H9 (cell line): Measurements from ENCODE around the gene TRIM59. TPM values are rescaled to one million over a fixed set of nuclear protein-coding genes. Genes with fewer than 3 reads are reported as not detected.

Experiments
- DNase-seq: peaks from one replicate; pipeline ENCODE4 v3.0.0-alpha.2; 2017
- H2AFZ ChIP-seq: one replicate; pipeline ENCODE4 v1.6.1; 2013; ENCODE audit warnings: mild to moderate bottlenecking, low read length, control low read depth, moderate library complexity
- H2AK5ac ChIP-seq: 2 replicates; pipeline ENCODE4 v1.6.1; 2013; ENCODE audit warnings: low read length, control low read depth, mixed read lengths; ENCODE audit not compliant: insufficient read length
- H2BK120ac ChIP-seq: one replicate; pipeline ENCODE4 v1.6.1; 2013; ENCODE audit warnings: low read depth, mild to moderate bottlenecking, low read length, control low read depth, inconsistent platforms; ENCODE audit not compliant: poor library complexity, severe bottlenecking
- H2BK12ac ChIP-seq: 2 replicates; pipeline ENCODE4 v1.6.1; 2013; ENCODE audit warnings: low read length, control low read depth, mixed read lengths, low read depth; ENCODE audit not compliant: insufficient read length
- H2BK15ac ChIP-seq: 2 replicates; pipeline ENCODE4 v1.6.1; 2013; ENCODE audit warnings: low read depth, low read length, control low read depth
- H2BK20ac ChIP-seq: one replicate; pipeline ENCODE4 v1.6.1; 2013; ENCODE audit warnings: low read depth, mild to moderate bottlenecking, low read length, control low read depth, inconsistent platforms; ENCODE audit not compliant: poor library complexity, severe bottlenecking
- H2BK5ac ChIP-seq: 2 replicates; pipeline ENCODE4 v1.6.1; 2013; ENCODE audit warnings: low read length, control low read depth, mixed read lengths; ENCODE audit not compliant: insufficient read length
- H3K14ac ChIP-seq: 2 replicates; pipeline ENCODE4 v1.6.1; 2013; ENCODE audit warnings: low read length, control low read depth; ENCODE audit not compliant: insufficient read depth
- H3K18ac ChIP-seq: 2 replicates; pipeline ENCODE4 v1.6.1; 2013; ENCODE audit warnings: low read depth, mild to moderate bottlenecking, mixed read lengths, low read length, control low read depth; ENCODE audit not compliant: insufficient read length
- H3K23ac ChIP-seq: 2 replicates; pipeline ENCODE4 v1.6.1; 2013; ENCODE audit warnings: low read length, control low read depth, mixed read lengths, low read depth; ENCODE audit not compliant: insufficient read length
- H3K23me2 ChIP-seq: 2 replicates; pipeline ENCODE4 v1.6.1; 2013; ENCODE audit warnings: low read depth, mild to moderate bottlenecking, mixed read lengths, low read length, control low read depth; ENCODE audit not compliant: insufficient read length, poor library complexity, severe bottlenecking
- H3K27ac ChIP-seq: 2 replicates; pipeline ENCODE4 v1.5.1; 2013; ENCODE audit warnings: low read length, control low read depth, mixed read lengths, low read depth; ENCODE audit not compliant: insufficient read length
- H3K27me3 ChIP-seq: 2 replicates; pipeline ENCODE4 v1.6.1; 2013; ENCODE audit warnings: low read length, control low read depth, inconsistent platforms; ENCODE audit not compliant: insufficient read depth
- H3K4ac ChIP-seq: 2 replicates; pipeline ENCODE4 v1.6.1; 2013; ENCODE audit warnings: low read depth, mild to moderate bottlenecking, control low read depth, inconsistent platforms, low read length, moderate library complexity
- H3K4me1 ChIP-seq: 2 replicates; pipeline ENCODE4 v1.6.1; 2013; ENCODE audit warnings: low read length, control low read depth, inconsistent platforms; ENCODE audit not compliant: insufficient read depth
- H3K4me2 ChIP-seq: 2 replicates; pipeline ENCODE4 v1.6.1; 2013; ENCODE audit warnings: low read length, control low read depth, mixed read lengths; ENCODE audit not compliant: insufficient read length, insufficient read depth
- H3K56ac ChIP-seq: 2 replicates; pipeline ENCODE4 v1.6.1; 2013; ENCODE audit warnings: low read depth, mild to moderate bottlenecking, mixed read lengths, low read length, control low read depth; ENCODE audit not compliant: insufficient read length
- H3K79me1 ChIP-seq: 2 replicates; pipeline ENCODE4 v1.6.1; 2013; ENCODE audit warnings: low read depth, mild to moderate bottlenecking, moderate library complexity, low read length, control low read depth, inconsistent platforms; ENCODE audit not compliant: insufficient read depth, poor library complexity, severe bottlenecking
- H3K79me2 ChIP-seq: 2 replicates; pipeline ENCODE4 v1.6.1; 2013; ENCODE audit warnings: low read length, control low read depth, inconsistent platforms; ENCODE audit not compliant: insufficient read depth
- H3K9ac ChIP-seq: 2 replicates; pipeline ENCODE4 v1.6.1; 2013; ENCODE audit warnings: low read length, control low read depth, mixed read lengths; ENCODE audit not compliant: insufficient read length; ENCODE audit errors: extremely low read depth
- H3K9me3 ChIP-seq: one replicate; pipeline ENCODE4 v1.6.1; 2013; ENCODE audit warnings: low read depth, low read length, inconsistent platforms; ENCODE audit not compliant: control insufficient read depth
- H3T11ph ChIP-seq: one replicate; pipeline ENCODE4 v1.6.1; 2013; ENCODE audit warnings: mild to moderate bottlenecking, low read length, control low read depth, inconsistent platforms
- H4K20me1 ChIP-seq: one replicate; pipeline ENCODE4 v1.6.1; 2013; ENCODE audit not compliant: control insufficient read depth, insufficient read length, insufficient read depth
- H4K5ac ChIP-seq: 2 replicates; pipeline ENCODE4 v1.6.1; 2013; ENCODE audit warnings: low read depth, mild to moderate bottlenecking, mixed read lengths, low read length, control low read depth; ENCODE audit not compliant: insufficient read length
- H4K8ac ChIP-seq: replicated peaks from 2 replicates; pipeline ENCODE4 v1.6.1; 2013; ENCODE audit warnings: low read length, control low read depth, mixed read lengths, low read depth; ENCODE audit not compliant: insufficient read length
- H4K91ac ChIP-seq: 2 replicates; pipeline ENCODE4 v1.6.1; 2013; ENCODE audit warnings: low read depth, mild to moderate bottlenecking, moderate library complexity, mixed read lengths, low read length, control low read depth; ENCODE audit not compliant: insufficient read length
- H3K27ac Mint-ChIP-seq, 3 experiments: 2 replicates in 2 of 3; 3 replicates in 1 of 3; pipeline ENCODE4 v1.8.0; 2020 to 2021; ENCODE audit warnings: mixed read lengths in 3 of 3, mild to moderate bottlenecking in 1 of 3, moderate library complexity in 1 of 3
- H3K27me3 Mint-ChIP-seq: 2 replicates; pipeline ENCODE4 v1.8.0; 2021; ENCODE audit warnings: low read depth, mild to moderate bottlenecking, moderate library complexity, mixed read lengths
- H3K36me3 Mint-ChIP-seq, 3 experiments: 2 replicates in 2 of 3; 3 replicates in 1 of 3; pipeline ENCODE4 v1.8.0; 2020 to 2021; ENCODE audit warnings: low read depth in 3 of 3, mixed read lengths in 3 of 3; ENCODE audit not compliant: insufficient read depth in 1 of 3
- H3K4me1 Mint-ChIP-seq, 2 experiments: 2 replicates each; pipeline ENCODE4 v1.8.0; 2020; ENCODE audit warnings: mixed read lengths in 2 of 2
- H3K4me3 Mint-ChIP-seq, 2 experiments: 2 replicates in 1 of 2; 3 replicates in 1 of 2; pipeline ENCODE4 v1.8.0; 2020 to 2021; ENCODE audit warnings: mild to moderate bottlenecking in 2 of 2, mixed read lengths in 2 of 2, moderate library complexity in 1 of 2
- H3K9me3 Mint-ChIP-seq, 2 experiments: 2 replicates in 1 of 2; 3 replicates in 1 of 2; pipeline ENCODE4 v1.8.0; 2020; ENCODE audit warnings: mild to moderate bottlenecking in 2 of 2, mixed read lengths in 2 of 2, moderate library complexity in 1 of 2
- WGBS: extraction: QIAGEN DNeasy Blood & Tissue Kit; methylation state at CpG from one replicate; pipeline ENCODE4 v1.1.7; 2013; ENCODE audit warnings: missing lambda C conversion rate, low lambda C conversion rate, mixed read lengths; ENCODE audit not compliant: insufficient read length; ENCODE audit errors: extremely low coverage; 5-methylcytosine and 5-hydroxymethylcytosine counted together
- total RNA-seq: library from RNA; stranded (reverse); gene quantifications from 2 replicates; pipeline ENCODE4 v1.2.1, GENCODE V29; 2021
- TF ChIP-seq, protein P1 (sequence below): fragments of 200-600 bp; sonication (generic); conservative IDR thresholded peaks from 3 replicates; pipeline ENCODE4 v1.8.0; 2021; ENCODE audit warnings: antibody characterized with exemption, mild to moderate bottlenecking

TRIM59 gene
- total RNA-seq, 1 experiment from 2014 or later: 47.6 TPM

DNA sequence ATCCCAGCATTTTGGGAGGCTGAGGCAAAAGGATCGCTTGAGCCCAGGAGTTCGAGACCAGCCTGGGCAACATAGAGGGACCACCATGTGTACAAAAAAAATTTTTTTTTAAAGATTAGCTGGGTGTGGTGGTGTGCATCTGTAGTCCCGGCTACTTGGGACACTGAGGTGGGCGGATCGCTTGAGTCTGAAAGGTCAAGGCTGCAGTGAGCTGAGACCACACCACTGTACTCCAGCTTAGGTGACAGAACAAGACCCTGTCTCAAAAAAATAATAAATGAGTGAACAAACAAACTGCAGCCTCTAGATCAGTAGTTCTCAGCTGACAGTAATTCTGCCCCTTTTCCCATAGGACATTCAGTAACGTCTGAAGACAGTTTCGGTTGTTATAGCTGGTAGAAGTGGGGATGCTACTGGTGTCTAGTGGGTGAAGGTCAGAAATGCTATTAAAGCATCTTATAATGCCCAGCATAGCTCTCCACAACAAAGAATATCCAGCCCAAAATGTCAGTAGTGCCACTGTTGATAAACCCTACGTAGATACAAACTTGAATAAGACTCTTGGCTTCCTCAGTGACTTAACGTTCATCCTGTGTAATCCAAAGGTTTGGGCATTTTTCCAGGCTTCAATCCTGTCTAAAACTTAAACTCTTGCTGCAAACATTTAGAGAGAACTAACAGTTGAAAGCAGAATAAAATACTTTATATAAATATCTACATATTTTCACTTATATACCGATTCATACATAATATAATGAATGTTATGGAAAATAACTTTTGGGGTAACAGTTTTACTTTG is 39.6 kb downstream of the TRIM59 start:
- Histone ChIP-seq H3K27me3 (no peaks in the 10 kb centered on the region), H2AFZ (no peak overlapping the region), H4K20me1 (no peaks in the 10 kb centered on the region), H3K4me2 (no peak overlapping the region), H2BK120ac (no peak overlapping the region), H3T11ph (no peak overlapping the region), H3K14ac (no peak overlapping the region), H3K4me1 (no peaks in the 10 kb centered on the region), H2AK5ac (no peak overlapping the region), H4K91ac (no peak overlapping the region), H3K23ac (no peak overlapping the region), H3K4ac (no peak overlapping the region), H3K27ac (no peak overlapping the region), H3K79me2 (no peaks in the 10 kb centered on the region; the same call in 1 of the 2 replicates), H2BK5ac (no peak overlapping the region), H3K9me3 (no peaks in the 10 kb centered on the region), H4K8ac (no peak overlapping the region), H3K79me1 (no peaks in the 10 kb centered on the region), H3K9ac (no peak overlapping the region), H2BK12ac (no peak overlapping the region), H3K56ac (no peak overlapping the region), H2BK20ac (no peak overlapping the region), H4K5ac (no peak overlapping the region), H2BK15ac (no peak overlapping the region), H3K23me2 (no peaks in the 10 kb centered on the region), H3K18ac (no peak overlapping the region)
- Mint-ChIP-seq H3K9me3 (no peaks in the 10 kb centered on the region), H3K36me3 (peaks cover 18 to 73% (median 56%) of the 10 kb centered on the region in 3 experiments; a peak in 6 of 7 replicates), H3K27me3 (no peaks in the 10 kb centered on the region), H3K27ac (no peak overlapping the region; a peak in 1 of 7 replicates), H3K4me1 (no peaks in the 10 kb centered on the region; a peak in 1 of 4 replicates), H3K4me3 (no peak overlapping the region)
- TF ChIP-seq, protein P1, sequence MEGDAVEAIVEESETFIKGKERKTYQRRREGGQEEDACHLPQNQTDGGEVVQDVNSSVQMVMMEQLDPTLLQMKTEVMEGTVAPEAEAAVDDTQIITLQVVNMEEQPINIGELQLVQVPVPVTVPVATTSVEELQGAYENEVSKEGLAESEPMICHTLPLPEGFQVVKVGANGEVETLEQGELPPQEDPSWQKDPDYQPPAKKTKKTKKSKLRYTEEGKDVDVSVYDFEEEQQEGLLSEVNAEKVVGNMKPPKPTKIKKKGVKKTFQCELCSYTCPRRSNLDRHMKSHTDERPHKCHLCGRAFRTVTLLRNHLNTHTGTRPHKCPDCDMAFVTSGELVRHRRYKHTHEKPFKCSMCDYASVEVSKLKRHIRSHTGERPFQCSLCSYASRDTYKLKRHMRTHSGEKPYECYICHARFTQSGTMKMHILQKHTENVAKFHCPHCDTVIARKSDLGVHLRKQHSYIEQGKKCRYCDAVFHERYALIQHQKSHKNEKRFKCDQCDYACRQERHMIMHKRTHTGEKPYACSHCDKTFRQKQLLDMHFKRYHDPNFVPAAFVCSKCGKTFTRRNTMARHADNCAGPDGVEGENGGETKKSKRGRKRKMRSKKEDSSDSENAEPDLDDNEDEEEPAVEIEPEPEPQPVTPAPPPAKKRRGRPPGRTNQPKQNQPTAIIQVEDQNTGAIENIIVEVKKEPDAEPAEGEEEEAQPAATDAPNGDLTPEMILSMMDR: no peak
- WGBS: no CpG with 5 or more reads among the region's 10 CpGs
- DNase-seq: no peak
